GM20000 (cell line): ENCODE data around the gene GPR26.
A peak's percentile ranks its signal among the peaks of the same experiment; 100 is the strongest.

Experiments used
- DNase-seq: peaks from one replicate; pipeline ENCODE4 v3.0.0; 2012; ENCODE audit warnings: low spot score
- CTCF ChIP-seq: IDR thresholded peaks from 2 replicates; pipeline ENCODE4 v1.5.1; 2012; ENCODE audit warnings: mild to moderate bottlenecking, control low read depth; ENCODE audit errors: extremely low read depth, missing control alignments

Gene GPR26

DNA sequence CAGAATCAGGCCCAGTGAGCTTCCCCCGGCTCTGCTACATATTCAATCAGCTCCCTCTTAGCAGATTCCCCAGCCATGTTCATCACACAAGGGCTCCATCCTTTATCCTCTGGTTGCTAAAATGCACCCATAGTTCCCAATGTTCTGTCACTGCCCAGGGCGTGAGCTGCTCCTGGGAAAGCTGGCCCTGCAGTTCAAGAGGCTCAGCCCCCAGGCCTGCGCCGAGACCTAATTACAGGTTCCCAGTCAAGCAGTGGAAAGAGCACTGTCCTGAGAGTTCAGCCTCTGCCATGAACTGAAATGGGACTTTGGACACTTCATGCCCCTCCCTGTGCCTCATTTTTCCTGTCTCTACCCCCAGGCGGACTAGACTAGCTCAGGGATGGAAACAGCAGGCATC, 75.6 kb downstream of the GPR26 start:
- TF ChIP-seq CTCF, result no peak
- DNase-seq, result no peak

- TF ChIP-seq CTCF, result peak; percentile 3
- no peak for DNase-seq
Observed at GRCh38 chr10:123742751-123743440, 76.7 kb downstream of the GPR26 start.

GRCh38 chr10:123743441-123744223, 77.5 kb downstream of the GPR26 start:
- no peak for TF ChIP-seq CTCF

GRCh38 chr10:123744224-123744536, 78.0 kb downstream of the GPR26 start:
- TF ChIP-seq CTCF, result no peak

More at GRCh38 chr10:123743441-123744223, 77.5 kb downstream of the GPR26 start:
- DNase-seq, result no peak

More at GRCh38 chr10:123744224-123744536, 78.0 kb downstream of the GPR26 start:
- no peak for DNase-seq
